Measurements from ENCODE around the gene GNB1L. TPM values are rescaled to one million over a fixed set of nuclear protein-coding genes. Genes with fewer than 3 reads are reported as not detected.
A peak's percentile ranks its signal among the peaks of the same experiment; 100 is the strongest.

GNB1L gene
- total and polyA plus RNA-seq, 2 of the 13 experiments (the other 11 are each of a cell fraction or from before 2014, with no cell fraction given) = 2.5 to 7.4 TPM

GRCh38 chr22:19891317-19892256, 36.9 kb upstream of the GNB1L start (continued):
- TF ChIP-seq DMTF1 (CRISPR knock-in tag; IDR thresholded peaks at IDR 0.05) (no peak), MED13 (CRISPR knock-in tag; IDR thresholded peaks at IDR 0.05) (0 out of 2 replicates have a peak, but pooled peaks have one; percentile 1), SETDB1 (CRISPR knock-in tag; IDR thresholded peaks at IDR 0.05; ENCODE audit: borderline replicate concordance) (0 out of 2 replicates have a peak, but pooled peaks have one; percentile 76), SAP130 (CRISPR knock-in tag; IDR thresholded peaks at IDR 0.05; ENCODE audit: low read depth) (0 out of 2 replicates have a peak, but pooled peaks have one; percentile 19), SATB2 (CRISPR knock-in tag; IDR thresholded peaks at IDR 0.05) (no peak), RBFOX2 (IDR thresholded peaks at IDR 0.05; ENCODE audit: low read depth, low read length) (0 out of 2 replicates have a peak, but pooled peaks have one; percentile 6), SKIL (CRISPR knock-in tag; IDR thresholded peaks at IDR 0.05; ENCODE audit: borderline replicate concordance) (0 out of 2 replicates have a peak, but pooled peaks have one; percentile 18), ZNF816 (CRISPR knock-in tag; IDR thresholded peaks at IDR 0.05; ENCODE audit: borderline replicate concordance) (no peak; the same call in 1 of the 2 replicates), ZNF75D (CRISPR knock-in tag; IDR thresholded peaks at IDR 0.05; ENCODE audit: borderline replicate concordance) (no peak), ZNF350 (CRISPR knock-in tag; IDR thresholded peaks at IDR 0.05; ENCODE audit: borderline replicate concordance, low read depth) (peak; percentile 52; the same call in 1 of the 2 replicates), ZNF224 (CRISPR knock-in tag; IDR thresholded peaks at IDR 0.05) (0 out of 2 replicates have a peak, but pooled peaks have one; percentile 39), ZNF749 (CRISPR knock-in tag; IDR thresholded peaks at IDR 0.05; ENCODE audit: borderline replicate concordance) (peak; percentile 3; the same call in 1 of the 2 replicates), ZBTB44 (CRISPR knock-in tag; IDR thresholded peaks at IDR 0.05) (no peak), ZFP36L2 (CRISPR knock-in tag; IDR thresholded peaks at IDR 0.05) (no peak), ZBTB26 (CRISPR knock-in tag; IDR thresholded peaks at IDR 0.05; ENCODE audit: borderline replicate concordance) (no peak), HNRNPL (IDR thresholded peaks at IDR 0.05; ENCODE audit: low read depth, low read length) (peak; percentile 94), ZBTB21 (CRISPR knock-in tag; IDR thresholded peaks at IDR 0.05) (no peak), FOXP1 (IDR thresholded peaks at IDR 0.05) (no peak), FOXP1 (CRISPR knock-in tag; IDR thresholded peaks at IDR 0.05) (peak; percentile 10; the same call in 1 of the 2 replicates), ZNF530 (CRISPR knock-in tag; IDR thresholded peaks at IDR 0.05; ENCODE audit: low read depth) (no peak), ZNF253 (CRISPR knock-in tag; IDR thresholded peaks at IDR 0.05; ENCODE audit: borderline replicate concordance) (no peak)

Measured in HepG2 (cell line).